Activated gamma-delta T cell treated with anti-CD3 and anti-CD28 coated beads, Interleukin-2, amount 50 U/mL, for 16 hours (primary cell): Measurements from ENCODE around the gene RRP8.

ENCODE experiments used
- DNase-seq: peaks from one replicate; pipeline ENCODE4 v3.0.0-alpha.2; 2020; ENCODE audit warnings: low read depth

The RRP8 gene

GRCh38 chr11:6603287-6604080, at the start of gene RRP8, which contains the start of gene ILK:
RRP8 (minus strand) TSS chr11:6603616; CDS start chr11:6603502, 114 bp downstream.
ILK (plus strand) TSS chr11:6603774; CDS start chr11:6604272, 498 bp downstream.
- DNase-seq, result peak; percentile 78

GRCh38 chr11:6653097-6653496, 49.7 kb upstream of the RRP8 start:
- no peak for DNase-seq

DNA sequence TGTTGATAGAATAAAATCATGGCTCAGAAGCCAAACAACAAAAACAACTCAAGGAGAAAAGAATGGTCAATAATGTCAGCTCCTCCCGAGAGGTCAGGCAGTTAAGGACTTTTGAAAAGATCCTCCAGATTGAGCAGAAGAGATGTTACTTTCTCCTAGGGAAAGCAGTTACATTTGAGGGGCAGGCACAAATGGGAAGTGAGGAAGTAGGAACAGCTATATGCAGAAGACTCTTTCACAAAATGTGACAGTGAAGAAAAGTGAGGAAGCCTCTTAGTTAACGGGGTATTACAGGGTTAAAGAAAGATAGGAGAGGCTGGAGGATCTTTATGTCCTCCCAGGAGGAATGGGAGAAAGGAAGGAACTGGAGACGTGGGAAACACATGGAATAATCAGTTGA, 48.8 kb upstream of the RRP8 start:
- no peak for DNase-seq

DNA sequence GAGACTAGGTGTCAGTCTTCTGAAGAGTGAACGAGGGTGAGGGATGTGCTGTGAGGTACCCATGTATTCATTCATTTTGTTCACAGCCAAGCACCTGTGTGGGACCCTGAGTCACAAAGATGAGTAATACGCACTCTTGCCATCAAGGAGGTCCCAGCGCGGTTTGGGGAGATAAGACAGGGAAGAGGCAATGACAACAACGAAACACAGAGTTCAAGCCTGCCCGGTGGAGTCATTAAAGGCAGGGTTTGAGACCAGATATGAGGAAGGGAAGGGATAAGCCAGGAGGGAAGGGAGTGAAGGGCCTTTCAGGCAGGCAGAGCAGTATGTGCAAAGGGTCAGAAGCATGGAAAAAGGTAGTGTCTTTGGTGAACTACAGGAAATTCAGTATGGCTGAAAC, 47.6 kb upstream of the RRP8 start:
- DNase-seq, result no peak

- DNase-seq, result no peak
These were observed 46.7 kb upstream of the RRP8 start for GRCh38 chr11:6650104-6650503.

- no peak for DNase-seq
These were observed 45.1 kb upstream of the RRP8 start for GRCh38 chr11:6648501-6648900.

- DNase-seq, result no peak
These were observed 44.4 kb upstream of the RRP8 start for GRCh38 chr11:6647836-6648235.

GRCh38 chr11:6646918-6647679, 43.7 kb upstream of the RRP8 start:
- no peak for DNase-seq

DNA sequence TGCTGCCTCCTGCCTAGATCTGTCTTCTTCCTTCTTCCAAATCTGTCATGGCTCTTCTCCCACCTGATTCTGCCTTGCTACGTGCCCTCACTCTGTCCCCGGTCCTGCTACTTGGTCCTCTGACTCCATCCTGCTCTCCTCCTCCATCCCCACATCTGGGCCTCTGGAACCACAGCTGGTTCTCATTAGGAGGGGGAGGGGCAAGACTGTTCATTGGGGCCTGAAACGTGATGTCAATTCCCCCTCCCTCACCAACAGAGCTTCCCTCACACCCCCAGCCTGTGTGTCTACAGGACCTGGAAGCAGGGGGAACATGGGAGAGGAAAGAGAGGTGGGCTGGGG, 43.1 kb upstream of the RRP8 start:
- no peak for DNase-seq

DNA sequence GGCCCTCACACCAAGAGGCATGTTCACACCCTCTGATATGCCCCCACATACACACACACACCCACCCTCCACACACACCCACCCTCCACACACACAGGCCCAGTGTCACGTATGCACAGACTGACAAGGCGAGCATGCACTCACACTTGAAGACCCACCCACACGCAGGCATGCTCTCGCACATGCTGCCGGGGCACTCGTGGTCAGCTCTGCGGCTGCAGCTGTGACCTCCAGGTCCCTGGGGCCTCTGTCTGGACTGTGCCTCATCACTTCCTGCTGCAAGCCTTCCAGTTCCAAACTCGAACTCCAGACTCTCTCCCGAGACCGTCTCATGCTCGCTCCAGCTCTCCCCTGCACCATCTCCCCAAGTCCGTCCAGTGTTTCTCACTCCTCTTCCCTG, 42.7 kb upstream of the RRP8 start:
- no peak for DNase-seq

GRCh38 chr11:6642957-6643356, 39.5 kb upstream of the RRP8 start:
- no peak for DNase-seq

DNA sequence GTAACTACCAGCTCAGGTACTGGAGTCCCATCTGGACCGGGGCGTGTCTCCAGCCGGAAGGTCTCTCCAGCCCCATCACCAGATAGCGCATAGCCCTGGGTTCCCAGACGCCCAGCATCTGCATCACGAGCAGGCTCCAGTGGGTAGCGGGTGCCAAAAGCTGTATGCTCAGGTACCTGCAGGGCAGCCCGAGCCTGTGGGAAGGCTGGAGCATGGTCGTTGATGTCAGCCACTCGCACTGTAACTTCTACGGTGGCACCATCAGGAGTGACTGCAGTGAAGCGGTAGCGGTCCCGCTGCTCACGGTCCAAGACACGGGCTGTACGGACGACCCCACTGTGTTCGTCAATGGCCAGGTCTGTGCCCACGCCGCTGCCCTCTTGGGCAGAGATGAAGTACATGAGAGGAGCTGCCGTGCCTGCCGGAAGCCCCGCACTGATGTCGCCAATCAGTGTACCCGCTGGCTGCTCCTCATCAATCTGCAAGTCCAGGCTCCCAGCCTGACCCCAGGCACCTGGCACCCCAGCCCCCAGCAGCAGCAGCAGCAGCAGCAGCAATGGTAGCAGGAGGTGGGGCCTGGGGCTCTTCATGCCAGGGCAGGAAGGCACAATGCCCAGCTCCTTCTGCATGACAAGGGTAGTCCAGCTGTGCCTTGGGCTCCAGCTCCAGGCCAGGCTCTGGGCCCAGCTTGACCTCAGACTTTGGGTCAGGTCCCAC, 37.7 kb upstream of the RRP8 start:
- no peak for DNase-seq

DNA sequence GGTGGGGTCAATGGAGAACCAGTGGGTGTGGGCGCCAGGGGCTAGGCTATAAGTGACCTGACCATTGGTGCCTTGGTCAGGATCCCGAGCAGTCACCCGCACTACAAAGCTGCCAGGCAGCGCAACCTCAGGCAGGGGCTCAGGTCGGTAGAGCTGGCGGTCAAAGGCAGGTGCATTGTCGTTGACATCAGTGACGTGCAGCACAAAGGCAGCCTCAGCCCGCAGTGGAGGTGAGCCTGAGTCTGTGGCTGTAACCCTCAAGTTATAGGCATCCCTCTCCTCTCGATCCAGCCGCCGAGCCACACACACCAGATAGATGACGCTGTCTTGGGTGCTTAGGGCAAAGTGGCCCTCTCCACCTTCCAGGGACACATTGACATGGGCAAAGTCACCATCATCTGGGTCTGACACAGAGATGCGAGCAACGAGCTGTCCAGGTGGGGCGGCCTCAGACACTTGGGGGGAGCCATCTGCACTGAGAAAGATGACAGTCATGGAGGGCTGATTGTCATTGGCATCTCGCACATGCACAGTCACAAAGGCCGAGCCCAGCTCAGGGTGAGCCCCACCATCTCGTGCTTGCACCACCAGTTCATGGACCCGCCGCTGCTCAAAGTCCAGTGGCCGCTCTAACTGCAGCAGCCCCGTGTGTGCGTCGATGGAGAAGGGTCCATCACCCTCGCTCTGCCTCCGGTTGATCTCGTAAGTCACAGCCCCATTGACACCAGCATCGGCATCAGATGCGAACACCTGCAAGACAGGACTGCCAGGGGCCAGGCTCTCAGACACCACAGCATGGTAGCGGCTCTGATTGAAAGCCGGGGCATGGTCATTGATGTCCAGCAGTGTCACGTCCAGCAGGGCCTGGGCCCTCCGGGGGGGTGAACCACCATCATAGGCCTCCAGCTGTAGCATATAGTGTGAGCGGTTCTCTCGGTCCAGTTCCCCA, 36.9 kb upstream of the RRP8 start:
- DNase-seq, result no peak

GRCh38 chr11:6638429-6638828, 35.0 kb upstream of the RRP8 start:
- DNase-seq, result no peak

- no peak for DNase-seq
These were observed 34.5 kb upstream of the RRP8 start for GRCh38 chr11:6637871-6638270.

DNA sequence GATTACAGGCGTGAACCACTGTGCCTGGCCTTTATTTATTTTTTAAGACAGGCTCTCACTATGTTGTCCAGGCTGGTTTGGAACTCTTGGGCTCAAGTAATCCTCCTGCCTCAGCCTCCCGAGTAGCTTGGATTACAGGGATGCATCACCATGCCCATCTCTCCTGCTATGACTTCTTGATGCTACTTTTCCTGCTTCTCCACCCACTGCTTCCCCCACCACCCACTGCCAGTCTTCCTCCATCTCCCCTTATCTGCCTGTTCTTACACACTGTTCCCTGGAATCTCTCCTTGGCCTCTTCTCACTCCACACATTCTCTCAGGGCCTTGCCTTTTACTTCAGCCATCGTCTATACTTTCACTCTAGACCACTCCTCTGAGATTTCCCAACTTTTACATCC, 33.1 kb upstream of the RRP8 start:
- no peak for DNase-seq

DNA sequence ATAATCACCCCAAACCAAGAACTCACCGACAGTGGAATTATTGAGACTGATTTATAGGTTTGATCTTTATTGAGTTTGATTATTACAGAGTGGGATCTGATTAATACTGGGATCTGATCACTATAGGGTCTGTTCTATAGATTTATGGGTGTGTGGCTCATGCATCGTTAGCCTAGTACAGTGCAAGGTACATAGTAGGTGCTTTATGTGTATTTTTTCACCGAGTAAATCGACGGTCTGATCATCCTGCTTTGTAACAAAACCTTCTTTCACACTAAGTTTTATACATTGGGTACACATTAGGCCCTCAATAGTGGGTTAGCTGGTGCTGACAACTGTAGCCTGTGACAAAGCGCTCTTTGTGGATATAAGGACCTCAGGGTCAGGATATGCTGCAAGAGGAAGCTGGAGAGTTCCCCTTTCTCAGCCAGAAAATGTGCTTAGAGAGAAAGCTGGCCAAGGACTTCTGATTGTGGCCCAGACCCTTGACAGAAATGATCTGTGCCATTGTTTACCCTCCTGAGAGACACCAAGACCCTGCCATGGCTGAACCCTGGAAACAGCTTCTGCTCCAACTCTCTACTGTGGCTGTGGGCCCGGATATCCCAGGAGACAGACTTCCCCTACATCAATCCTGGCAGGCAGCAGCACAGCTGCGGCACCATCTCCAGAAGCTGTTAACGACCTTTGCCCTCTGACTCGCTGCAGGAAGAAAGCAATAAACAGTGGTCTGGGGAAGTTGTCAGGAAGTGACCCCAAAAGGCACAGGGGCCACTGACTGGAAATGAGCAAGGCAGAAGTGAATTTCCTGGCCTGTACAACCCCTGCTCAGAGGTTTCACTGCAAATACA, 31.9 kb upstream of the RRP8 start:
- DNase-seq, result no peak

GRCh38 chr11:6634534-6634933, 31.1 kb upstream of the RRP8 start:
- DNase-seq, result no peak

- no peak for DNase-seq
These were observed 30.3 kb upstream of the RRP8 start for GRCh38 chr11:6633422-6634408.
